MM.1S (cell line): ENCODE measurements around the gene C13orf42.

Experiments used
- DNase-seq: peaks from one replicate; pipeline ENCODE4 v3.0.0-alpha.2; 2015
- H2AFZ ChIP-seq: fragments of 300-600 bp; sonication (generic); 2 replicates; pipeline ENCODE4 v1.6.0; 2016; ENCODE audit warnings: antibody characterized with exemption, low read length
- H3F3A ChIP-seq: fragments of 300-600 bp; sonication (generic); 2 replicates; pipeline ENCODE4 v1.6.1; 2016; ENCODE audit warnings: mild to moderate bottlenecking, antibody characterized with exemption, low read length, moderate library complexity, mixed read lengths; ENCODE audit not compliant: insufficient read depth
- H3K27ac ChIP-seq: fragments of 300-600 bp; sonication (generic); 2 replicates; pipeline ENCODE4 v1.5.1; 2016; ENCODE audit warnings: mild to moderate bottlenecking, low read length
- H3K27me3 ChIP-seq: fragments of 300-600 bp; sonication (generic); replicated peaks from 2 replicates; pipeline ENCODE4 v1.6.0; 2016; ENCODE audit warnings: low read length; ENCODE audit not compliant: insufficient read depth
- H3K36me3 ChIP-seq: fragments of 300-600 bp; sonication (generic); replicated peaks from 2 replicates; pipeline ENCODE4 v1.6.1; 2016; ENCODE audit warnings: mild to moderate bottlenecking, low read length, mixed read lengths; ENCODE audit not compliant: insufficient read depth
- H3K4me1 ChIP-seq: fragments of 300-600 bp; sonication (generic); 2 replicates; pipeline ENCODE4 v1.6.1; 2016; ENCODE audit warnings: low read length, mixed read lengths
- H3K4me2 ChIP-seq: fragments of 300-600 bp; sonication (generic); 2 replicates; pipeline ENCODE4 v1.6.0; 2016; ENCODE audit warnings: low read depth, low read length
- H3K4me3 ChIP-seq: fragments of 300-600 bp; sonication (generic); 2 replicates; pipeline ENCODE4 v1.5.1; 2016; ENCODE audit warnings: low read length, mixed read lengths
- H3K79me2 ChIP-seq: fragments of 300-600 bp; sonication (generic); 2 replicates; pipeline ENCODE4 v1.6.1; 2016; ENCODE audit warnings: mixed run types, low read length, mixed read lengths
- H3K9ac ChIP-seq: fragments of 300-600 bp; sonication (generic); 2 replicates; pipeline ENCODE4 v1.6.1; 2016; ENCODE audit warnings: low read length, mixed read lengths
- H3K9me2 ChIP-seq: fragments of 300-600 bp; sonication (generic); replicated peaks from 2 replicates; pipeline ENCODE4 v1.6.1; 2016; ENCODE audit warnings: mild to moderate bottlenecking, low read length, mixed read lengths; ENCODE audit not compliant: insufficient read depth
- H3K9me3 ChIP-seq: fragments of 300-600 bp; sonication (generic); replicated peaks from 2 replicates; pipeline ENCODE4 v1.6.1; 2016; ENCODE audit warnings: mild to moderate bottlenecking, low read length, mixed read lengths; ENCODE audit not compliant: insufficient read depth
- H4K20me1 ChIP-seq: fragments of 300-600 bp; sonication (generic); 2 replicates; pipeline ENCODE4 v1.6.1; 2016; ENCODE audit warnings: mild to moderate bottlenecking, low read length, moderate library complexity, mixed read lengths; ENCODE audit not compliant: insufficient read depth
- CTCF ChIP-seq: fragments of 300-600 bp; sonication (generic); IDR thresholded peaks from 2 replicates; pipeline ENCODE4 v1.5.1; 2016; ENCODE audit warnings: antibody characterized with exemption, low read length, mixed read lengths
- EZH2 ChIP-seq: fragments of 300-600 bp; sonication (generic); optimal IDR thresholded peaks from 2 replicates; pipeline ENCODE3; 2017; ENCODE audit warnings: low read depth, mild to moderate bottlenecking, antibody characterized with exemption, low read length, mixed read lengths
- EZH2phosphoT487 ChIP-seq: fragments of 300-600 bp; sonication (generic); IDR thresholded peaks from 2 replicates; pipeline ENCODE4 v1.6.1; 2018; ENCODE audit warnings: antibody characterized with exemption, low read length

The C13orf42 gene

GRCh38 chr13:51153527-51153926 is 42.5 kb upstream of the C13orf42 start:
- no peak overlapping the region for H3K4me3 ChIP-seq
- DNase-seq: no peak
- H3F3A ChIP-seq: no peaks in the 10 kb centered on the region
- no peak overlapping the region for H3K9ac ChIP-seq
- no peak for TF ChIP-seq CTCF
- TF ChIP-seq EZH2phosphoT487: no peak
- H3K27me3 ChIP-seq: no peaks in the 10 kb centered on the region
- no peaks in the 10 kb centered on the region for H3K4me1 ChIP-seq
- no peaks in the 10 kb centered on the region for H3K79me2 ChIP-seq
- no peak overlapping the region for H2AFZ ChIP-seq
- no peak overlapping the region for H3K27ac ChIP-seq
- H3K9me2 ChIP-seq: no peaks in the 10 kb centered on the region
- no peaks in the 10 kb centered on the region for H3K36me3 ChIP-seq
- H3K4me2 ChIP-seq: no peak overlapping the region
- H4K20me1 ChIP-seq: no peaks in the 10 kb centered on the region
- no peaks in the 10 kb centered on the region for H3K9me3 ChIP-seq

GRCh38 chr13:51152701-51153100 is 41.6 kb upstream of the C13orf42 start:
- H3K4me3 ChIP-seq: no peak overlapping the region
- no peak overlapping the region for H3K27ac ChIP-seq
- no peaks in the 10 kb centered on the region for H3K9me2 ChIP-seq
- H3K36me3 ChIP-seq: no peaks in the 10 kb centered on the region
- H3K9ac ChIP-seq: no peak overlapping the region
- no peak for TF ChIP-seq CTCF
- no peak for TF ChIP-seq EZH2phosphoT487
- TF ChIP-seq EZH2: no peak
- H3K27me3 ChIP-seq: no peaks in the 10 kb centered on the region
- H3K4me2 ChIP-seq: no peak overlapping the region
- no peaks in the 10 kb centered on the region for H3F3A ChIP-seq
- H4K20me1 ChIP-seq: no peaks in the 10 kb centered on the region
- no peak overlapping the region for H2AFZ ChIP-seq
- no peaks in the 10 kb centered on the region for H3K79me2 ChIP-seq
- no peaks in the 10 kb centered on the region for H3K4me1 ChIP-seq
- no peaks in the 10 kb centered on the region for H3K9me3 ChIP-seq
- no peak for DNase-seq

GRCh38 chr13:51151463-51151862 is 40.4 kb upstream of the C13orf42 start:
- no peak for DNase-seq
- Histone ChIP-seq H2AFZ (no peak overlapping the region), H4K20me1 (no peaks in the 10 kb centered on the region), H3F3A (no peaks in the 10 kb centered on the region), H3K4me2 (no peak overlapping the region), H3K79me2 (no peaks in the 10 kb centered on the region), H3K27me3 (no peaks in the 10 kb centered on the region), H3K36me3 (no peaks in the 10 kb centered on the region), H3K9ac (no peak overlapping the region), H3K4me3 (no peak overlapping the region), H3K4me1 (no peaks in the 10 kb centered on the region), H3K9me3 (no peaks in the 10 kb centered on the region), H3K9me2 (no peaks in the 10 kb centered on the region), H3K27ac (no peak overlapping the region)
- TF ChIP-seq CTCF (no peak), EZH2phosphoT487 (no peak), EZH2 (no peak)
